ENCODE results near the gene ZNF689. TPM values are rescaled to one million over a fixed set of nuclear protein-coding genes. Genes with fewer than 3 reads are reported as not detected.

The ZNF689 gene
- total and polyA plus RNA-seq, 2 of the 4 experiments (the other 2 are of a cell fraction) = 2.7 to 2.9 TPM

DNA sequence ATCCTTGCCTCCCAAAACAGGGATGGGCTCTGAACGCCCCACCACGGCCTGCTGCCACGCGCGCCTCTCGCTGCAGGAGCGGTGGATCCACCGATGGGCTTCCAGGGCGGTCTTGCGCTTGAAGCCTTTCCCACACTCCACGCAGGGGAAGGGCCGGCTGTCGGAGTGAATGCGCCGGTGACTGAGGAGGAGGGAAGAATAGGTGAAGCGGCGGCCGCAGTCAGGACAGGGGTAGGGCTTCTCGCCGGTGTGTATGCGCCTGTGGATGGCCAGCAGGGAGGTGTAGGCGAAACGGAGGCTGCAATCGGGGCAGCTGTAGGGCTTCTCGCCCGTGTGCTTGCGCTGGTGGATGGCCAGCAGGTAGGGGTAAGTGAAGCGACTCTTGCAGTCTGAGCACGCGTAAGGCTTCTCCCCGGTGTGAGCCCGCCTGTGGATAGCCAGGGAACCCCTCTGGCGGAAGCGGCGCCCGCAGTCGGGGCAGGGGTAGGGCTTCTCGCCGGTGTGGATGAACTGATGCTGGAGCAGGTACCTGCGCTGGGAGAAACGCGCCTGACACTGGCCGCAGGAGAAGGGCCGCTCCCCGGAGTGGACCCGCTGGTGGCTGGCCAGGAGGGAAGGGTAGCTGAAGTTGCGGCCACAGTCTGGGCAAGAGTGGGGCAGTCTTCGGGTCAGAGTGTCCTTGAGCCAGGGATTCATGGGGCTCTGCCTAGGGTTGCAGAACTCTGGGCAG lies 27.4 kb downstream of the ZNF689 start:
- H3K27me3 ChIP-seq (ENCODE audit: control insufficient read depth, insufficient read depth, low read length) = no peaks in the 10 kb centered on the region
- no peak overlapping the region for H2BK20ac ChIP-seq (ENCODE audit: low read depth, low read length)
- no peak overlapping the region for H4K91ac ChIP-seq (ENCODE audit: insufficient read depth, low read depth, low read length)
- in situ Hi-C loops (cut with MboI; ENCODE audit: low sequenced_read_pairs) = no loop called here
- H3K4me2 ChIP-seq (ENCODE audit: low read depth, low read length) = no peak overlapping the region
- DNase-seq (no peak), ATAC-seq (ENCODE audit: low read depth) (no peak)
- no peak overlapping the region for H2AK5ac ChIP-seq (ENCODE audit: low read depth, low read length)
- no TSS peak for BruUV-seq (replicated peaks)
- H3K23ac ChIP-seq (ENCODE audit: low read depth, low read length) = no peak overlapping the region
- H3K14ac ChIP-seq (replicated peaks; ENCODE audit: low read depth, low read length) = no peak overlapping the region
- TF ChIP-seq MAFK (IDR thresholded peaks at IDR 0.05; ENCODE audit: low read depth, low read length) (no peak), RFX5 (IDR thresholded peaks at IDR 0.05; ENCODE audit: low read depth, low read length) (no peak), CHD1 (IDR thresholded peaks at IDR 0.05; ENCODE audit: low read depth, low read length) (no peak), CEBPB (IDR thresholded peaks at IDR 0.05; ENCODE audit: low read depth, low read length) (no peak)
- WGBS, 2 experiments (ENCODE audit: extremely low coverage in 2 of 2, insufficient read length in 1 of 2) = 99% methylated on average over 16 of the region's 48 CpGs; no CpG with 5 or more reads in 1 of the 2 experiments
- intact Hi-C loops (cut with micrococcal nuclease) = no loop called here
- no peak overlapping the region for H3K4ac ChIP-seq (ENCODE audit: low read depth, low read length)
- H3K9ac ChIP-seq (ENCODE audit: low read depth, low read length) = no peak overlapping the region
- H3K27ac ChIP-seq (ENCODE audit: insufficient read depth, low read length) = no peak overlapping the region
- dilution Hi-C loops (cut with HindIII; ENCODE audit: low sequenced_read_pairs, unreplicated experiment) = no loop called here
- H3K36me3 ChIP-seq (ENCODE audit: control insufficient read depth, insufficient read depth, low read length) = peaks cover 28% of the 10 kb centered on the region
- POLR2A ChIA-PET (ENCODE audit: unreplicated experiment) = no interaction called here
- H4K5ac ChIP-seq (ENCODE audit: low read depth, low read length) = no peak overlapping the region
- H3K9me3 ChIP-seq (ENCODE audit: control insufficient read depth, insufficient read depth, low read length) = no peaks in the 10 kb centered on the region
- no peak overlapping the region for H2BK120ac ChIP-seq (ENCODE audit: low read depth, low read length)
- H4K20me1 ChIP-seq (ENCODE audit: insufficient read depth, low read length) = no peaks in the 10 kb centered on the region
- no peak overlapping the region for H2AFZ ChIP-seq (replicated peaks; ENCODE audit: low read length, poor library complexity)
- H3K9me1 ChIP-seq (ENCODE audit: insufficient read depth, low read length) = no peaks in the 10 kb centered on the region
- no peak overlapping the region for H2BK5ac ChIP-seq (ENCODE audit: low read depth, low read length, poor library complexity, severe bottlenecking)
- H2BK15ac ChIP-seq (ENCODE audit: low read depth, low read length) = no peak overlapping the region
- H2AK9ac ChIP-seq (replicated peaks; ENCODE audit: low read depth, low read length, poor library complexity) = no peak overlapping the region
- no peak overlapping the region for H3K4me3 ChIP-seq (ENCODE audit: insufficient read depth, low read depth, low read length)
- no peak overlapping the region for H3K18ac ChIP-seq (ENCODE audit: low read depth, low read length)
- peaks cover 18 to 59% of the 10 kb centered on the region in 2 experiments for H3K79me1 ChIP-seq (ENCODE audit: low read depth in 1 of 2, low read length in 2 of 2)
- H3K56ac ChIP-seq (ENCODE audit: extremely low read depth, insufficient read depth, low read length) = no peak overlapping the region
- CTCF ChIA-PET = no interaction called here
- H3K4me1 ChIP-seq (ENCODE audit: control insufficient read depth, insufficient read depth, low read length) = peaks cover 3% of the 10 kb centered on the region; the same call in 1 of the 2 replicates
- no peak overlapping the region for H4K8ac ChIP-seq (ENCODE audit: low read depth in 2 of 2, low read length in 2 of 2)

Measured in IMR-90 (cell line).